A549 (cell line): Measurements from ENCODE around the gene CCDC167. TPM values are rescaled to one million over a fixed set of nuclear protein-coding genes. Genes with fewer than 3 reads are reported as not detected.

Experiments
- ATAC-seq, 2 experiments: fragments of 200-7000 bp in 1 of 2; fragments of >200 bp in 1 of 2; cut with Nextera tagmentation in 1 of 2; cut with Tn5 transposase in 1 of 2; 3 replicates each; pipeline versions ENCODE4 v1.8.0 to v1.9.1; 2018 to 2020; ENCODE audit warnings: mild to moderate bottlenecking in 1 of 2, moderate library complexity in 1 of 2
- CTCF ChIA-PET: fragments of 300-600 bp; sonication (Branson Sonifier 250); formaldehyde crosslinking; extraction: SDS; loops from one replicate; lab custom pipeline; 2021; ENCODE audit warnings: antibody characterized with exemption, inconsistent platforms; lab: Yijun Ruan, JAX
- POLR2A ChIA-PET: fragments of 350-600 bp; formaldehyde crosslinking; extraction: SDS; loops from one replicate; lab custom pipeline; 2021; ENCODE audit warnings: antibody characterized with exemption, inconsistent platforms; lab: Yijun Ruan, JAX
- DNase-seq, 2 experiments: peaks; one replicate each; pipeline versions ENCODE4 v3.0.0 to v3.0.0-alpha.2; 2011 to 2016; ENCODE audit warnings: low read depth in 1 of 2, low spot score in 1 of 2
- FAIRE-seq: peaks from 2 replicates; lab custom pipeline; 2011; peaks lifted over from hg19 to GRCh38; lab: Jason Lieb, UNC
- H3K27ac ChIP-seq, 2 experiments: fragments of >200 bp; sonication (Bioruptor Twin); formaldehyde crosslinking; 3 replicates each; pipeline ENCODE4 v1.5.1; 2016 to 2017
- H3K4me1 ChIP-seq: fragments of >200 bp; sonication (Bioruptor Twin); formaldehyde crosslinking; 3 replicates; pipeline ENCODE4 v1.6.1; 2016
- H3K4me2 ChIP-seq: fragments of >200 bp; sonication (Bioruptor Twin); formaldehyde crosslinking; 3 replicates; pipeline ENCODE4 v1.6.1; 2016
- H3K4me3 ChIP-seq: fragments of >200 bp; sonication (Bioruptor Twin); formaldehyde crosslinking; 3 replicates; pipeline ENCODE4 v1.5.1; 2016
- H3K9me3 ChIP-seq: fragments of >200 bp; sonication (Bioruptor Twin); formaldehyde crosslinking; 3 replicates; pipeline ENCODE4 v1.6.1; 2016
- CBX2 ChIP-seq: fragments of 200-600 bp; sonication (generic); IDR thresholded peaks from 2 replicates; pipeline ENCODE4 v1.6.1; 2016; ENCODE audit warnings: low read depth, mild to moderate bottlenecking, borderline replicate concordance
- CBX8 ChIP-seq: fragments of 200-600 bp; sonication (generic); IDR thresholded peaks from 2 replicates; pipeline ENCODE4 v1.6.1; 2016
- CHD4 ChIP-seq: fragments of 200-600 bp; sonication (generic); IDR thresholded peaks from 2 replicates; pipeline ENCODE4 v1.6.1; 2016; ENCODE audit warnings: antibody characterized with exemption, mild to moderate bottlenecking, borderline replicate concordance
- EP300 ChIP-seq, 2 experiments: fragments of >200 bp; sonication (Bioruptor Twin); formaldehyde crosslinking; IDR thresholded peaks; 2 replicates in 1 of 2; 3 replicates in 1 of 2; pipeline ENCODE4 v1.6.1; 2016 to 2017
- FOSB ChIP-seq: fragments of 250-450 bp; sonication (Bioruptor Pico); IDR thresholded peaks from 2 replicates; pipeline ENCODE4 v1.5.0; 2020; ENCODE audit warnings: mild to moderate bottlenecking, moderate library complexity
- FOSL2 ChIP-seq, 2 experiments: fragments of 450-650 bp in 1 of 2; fragments of >200 bp in 1 of 2; sonication (Bioruptor Twin) in 1 of 2; formaldehyde crosslinking; IDR thresholded peaks; 2 replicates each; pipeline versions ENCODE4 v1.5.0 to v1.6.1; 2016 to 2020; ENCODE audit warnings: mild to moderate bottlenecking in 1 of 2, moderate library complexity in 1 of 2
- HEYL ChIP-seq: fragments of 250-450 bp; sonication (Bioruptor Pico); IDR thresholded peaks from 2 replicates; pipeline ENCODE4 v1.8.0; 2021; ENCODE audit warnings: mild to moderate bottlenecking, moderate library complexity
- HOXA7 ChIP-seq: fragments of 250-450 bp; sonication (Bioruptor Pico); IDR thresholded peaks from 2 replicates; pipeline ENCODE4 v1.5.0; 2020; ENCODE audit warnings: mild to moderate bottlenecking, moderate library complexity
- JUN ChIP-seq, 2 experiments: fragments of >200 bp; sonication (Bioruptor Twin); formaldehyde crosslinking; IDR thresholded peaks; 2 replicates in 1 of 2; 3 replicates in 1 of 2; pipeline ENCODE4 v1.6.1; 2016 to 2017
- MAFK ChIP-seq: fragments of 450-650 bp; IDR thresholded peaks from 2 replicates; pipeline ENCODE4 v1.6.1; 2014; ENCODE audit not compliant: partially characterized antibody
- MAZ ChIP-seq: fragments of 150-350 bp; IDR thresholded peaks from 2 replicates; pipeline ENCODE4 v1.6.1; 2014; ENCODE audit warnings: antibody characterized with exemption, low read depth, low read length, borderline replicate concordance
- PHF8 ChIP-seq: fragments of 200-600 bp; sonication (generic); IDR thresholded peaks from 2 replicates; pipeline ENCODE4 v1.6.1; 2016; ENCODE audit warnings: low read depth, mild to moderate bottlenecking, antibody characterized with exemption, moderate library complexity, borderline replicate concordance
- POLR2A ChIP-seq: IDR thresholded peaks from 2 replicates; pipeline ENCODE4 v1.6.1; 2012; ENCODE audit warnings: mild to moderate bottlenecking, low read length
- RCOR1 ChIP-seq: fragments of 150-350 bp; IDR thresholded peaks from 2 replicates; pipeline ENCODE4 v1.6.1; 2014; ENCODE audit warnings: antibody characterized with exemption, low read length, low read depth
- RFX5 ChIP-seq: fragments of 450-650 bp; IDR thresholded peaks from 2 replicates; pipeline ENCODE4 v1.7.1; 2014; ENCODE audit warnings: antibody characterized with exemption, mild to moderate bottlenecking, moderate library complexity
- SREBF2 ChIP-seq: fragments of 450-650 bp; IDR thresholded peaks from 2 replicates; pipeline ENCODE4 v1.6.1; 2014; ENCODE audit warnings: mild to moderate bottlenecking, moderate library complexity
- WGBS: methylation state at CpG from one replicate; pipeline ENCODE4 v1.1.6; 2017; ENCODE audit errors: missing lambda C conversion rate; 5-methylcytosine and 5-hydroxymethylcytosine counted together
- polyA plus RNA-seq, 4 experiments: library from polyadenylated mRNA; depleted of rRNA in 3 of 4; stranded (reverse); fragments of >200 nt; fragmentation: RNase III in 1 of 4; extraction: RNeasy Plus Mini Kit Qiagen cat#74134 plus additional on column Dnase treatment in 1 of 4; gene quantifications; 2 replicates in 3 of 4; 3 replicates in 1 of 4; pipeline ENCODE4 v1.2.3, GENCODE V29; 2011 to 2017
- TF ChIP-seq, protein P1 (sequence below): fragments of 150-350 bp; IDR thresholded peaks from 2 replicates; pipeline ENCODE4 v1.6.1; 2014; ENCODE audit warnings: low read depth, mild to moderate bottlenecking, low read length
- TF ChIP-seq, protein P2 (sequence below): fragments of >200 bp; sonication (Bioruptor Twin); formaldehyde crosslinking; IDR thresholded peaks from 2 replicates; pipeline ENCODE4 v1.6.1; 2016
- TF ChIP-seq, protein P3 (sequence below): fragments of >200 bp; sonication (Bioruptor Twin); formaldehyde crosslinking; IDR thresholded peaks from 3 replicates; pipeline ENCODE4 v1.6.1; 2016
- TF ChIP-seq, protein P4 (sequence below): IDR thresholded peaks from 2 replicates; pipeline ENCODE4 v1.6.1; 2012

Gene CCDC167
- polyA plus RNA-seq, 2 of the 4 experiments (the other 2 are of a cell fraction): 35.1 to 39.1 TPM

DNA sequence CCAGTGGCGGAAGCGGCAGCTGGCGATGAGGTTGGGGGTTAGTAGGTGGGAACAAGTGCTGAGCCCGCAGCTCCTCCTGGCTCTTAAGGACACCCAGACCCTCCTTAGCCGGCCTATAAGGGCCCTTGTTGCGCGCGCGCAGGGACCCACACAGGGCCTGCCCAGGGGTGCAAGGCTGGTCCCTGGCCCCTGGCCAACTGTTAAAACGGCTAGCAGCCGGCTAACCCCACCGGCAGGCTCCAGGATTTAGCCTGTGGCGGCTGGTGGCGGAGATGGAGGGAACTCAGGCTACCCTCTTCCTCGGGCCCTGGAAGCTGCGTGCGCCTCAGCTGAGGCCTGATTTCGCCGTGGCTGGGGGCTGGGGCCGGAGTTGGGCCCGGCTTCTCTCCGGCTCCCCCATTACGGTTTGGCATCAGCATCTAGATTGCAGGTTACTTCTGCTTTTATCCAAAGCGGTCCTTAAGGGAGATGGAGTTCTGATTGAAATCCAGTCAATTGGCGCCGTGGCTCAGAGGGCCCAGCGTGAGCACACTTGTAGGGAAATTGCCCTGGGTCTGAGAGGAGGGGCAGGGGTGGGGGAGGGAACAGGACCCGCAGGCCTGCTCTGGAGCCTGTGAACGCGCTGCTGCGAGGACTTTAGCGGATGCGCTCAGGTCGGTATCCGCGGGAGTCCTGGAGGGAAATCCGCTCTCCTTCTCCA is 36.9 kb upstream of the CCDC167 start (continued):
- TF ChIP-seq, protein P1, sequence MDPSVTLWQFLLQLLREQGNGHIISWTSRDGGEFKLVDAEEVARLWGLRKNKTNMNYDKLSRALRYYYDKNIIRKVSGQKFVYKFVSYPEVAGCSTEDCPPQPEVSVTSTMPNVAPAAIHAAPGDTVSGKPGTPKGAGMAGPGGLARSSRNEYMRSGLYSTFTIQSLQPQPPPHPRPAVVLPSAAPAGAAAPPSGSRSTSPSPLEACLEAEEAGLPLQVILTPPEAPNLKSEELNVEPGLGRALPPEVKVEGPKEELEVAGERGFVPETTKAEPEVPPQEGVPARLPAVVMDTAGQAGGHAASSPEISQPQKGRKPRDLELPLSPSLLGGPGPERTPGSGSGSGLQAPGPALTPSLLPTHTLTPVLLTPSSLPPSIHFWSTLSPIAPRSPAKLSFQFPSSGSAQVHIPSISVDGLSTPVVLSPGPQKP: no peak
- TF ChIP-seq, protein P2, sequence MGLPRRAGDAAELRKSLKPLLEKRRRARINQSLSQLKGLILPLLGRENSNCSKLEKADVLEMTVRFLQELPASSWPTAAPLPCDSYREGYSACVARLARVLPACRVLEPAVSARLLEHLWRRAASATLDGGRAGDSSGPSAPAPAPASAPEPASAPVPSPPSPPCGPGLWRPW: no peak
- TF ChIP-seq, protein P3, sequence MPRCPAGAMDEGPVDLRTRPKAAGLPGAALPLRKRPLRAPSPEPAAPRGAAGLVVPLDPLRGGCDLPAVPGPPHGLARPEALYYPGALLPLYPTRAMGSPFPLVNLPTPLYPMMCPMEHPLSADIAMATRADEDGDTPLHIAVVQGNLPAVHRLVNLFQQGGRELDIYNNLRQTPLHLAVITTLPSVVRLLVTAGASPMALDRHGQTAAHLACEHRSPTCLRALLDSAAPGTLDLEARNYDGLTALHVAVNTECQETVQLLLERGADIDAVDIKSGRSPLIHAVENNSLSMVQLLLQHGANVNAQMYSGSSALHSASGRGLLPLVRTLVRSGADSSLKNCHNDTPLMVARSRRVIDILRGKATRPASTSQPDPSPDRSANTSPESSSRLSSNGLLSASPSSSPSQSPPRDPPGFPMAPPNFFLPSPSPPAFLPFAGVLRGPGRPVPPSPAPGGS: no peak

DNA sequence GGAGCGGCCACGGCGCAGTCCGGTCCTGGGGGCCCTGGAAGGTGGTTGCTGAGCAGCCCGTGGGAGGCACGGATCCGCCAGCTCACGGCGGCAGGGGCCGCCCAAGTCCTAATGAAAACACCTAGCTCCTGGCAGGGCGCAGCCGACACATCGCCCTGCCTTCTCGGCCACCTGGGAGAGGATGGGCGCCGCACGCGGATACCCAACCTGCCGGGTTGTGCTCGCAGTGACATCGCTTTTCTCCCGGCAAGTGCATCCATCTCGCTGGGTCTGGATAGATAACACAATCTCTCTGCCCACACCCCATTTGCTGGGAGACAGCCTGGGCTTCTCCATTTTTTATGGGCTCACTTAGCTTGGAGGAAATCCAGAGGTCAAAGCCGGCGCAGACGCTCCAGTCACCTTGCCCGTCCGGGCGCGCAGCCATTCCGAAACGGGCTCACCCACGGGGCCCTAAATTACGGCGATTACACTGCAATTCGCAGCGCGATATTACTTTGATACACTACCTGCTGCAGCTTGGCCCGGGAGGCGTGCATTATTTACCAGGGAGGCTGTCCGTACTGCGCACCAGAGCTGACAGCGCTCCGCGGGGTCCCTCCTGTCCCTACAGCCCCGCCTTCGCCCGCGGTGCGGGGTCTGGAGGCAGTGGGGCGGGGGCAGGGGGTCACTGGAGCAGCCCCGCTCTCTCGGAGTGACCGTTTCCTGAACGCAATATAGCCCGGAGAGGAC is 36.2 kb upstream of the CCDC167 start:
- no peaks in the 10 kb centered on the region for H3K4me1 ChIP-seq
- DNase-seq (no peak), FAIRE-seq (no peak), ATAC-seq (no peak)
- H3K27ac ChIP-seq: no peak overlapping the region
- no peak overlapping the region for H3K4me2 ChIP-seq
- no peaks in the 10 kb centered on the region for H3K9me3 ChIP-seq
- TF ChIP-seq MAFK: no peak
- TF ChIP-seq CBX2: no peak
- no peak for TF ChIP-seq CBX8
- TF ChIP-seq CHD4: no peak
- WGBS: 78% methylated on average over 42 of the region's 56 CpGs
- CTCF ChIA-PET: interaction anchor here (0.5 to 7.9 kb wide), 4 partner anchors 8 to 154 kb away, joined by 3 to 72 read pairs (median 13); no protein-coding TSS in a partner anchor
- H3K4me3 ChIP-seq: no peak overlapping the region
- POLR2A ChIA-PET: no interaction called here

DNA sequence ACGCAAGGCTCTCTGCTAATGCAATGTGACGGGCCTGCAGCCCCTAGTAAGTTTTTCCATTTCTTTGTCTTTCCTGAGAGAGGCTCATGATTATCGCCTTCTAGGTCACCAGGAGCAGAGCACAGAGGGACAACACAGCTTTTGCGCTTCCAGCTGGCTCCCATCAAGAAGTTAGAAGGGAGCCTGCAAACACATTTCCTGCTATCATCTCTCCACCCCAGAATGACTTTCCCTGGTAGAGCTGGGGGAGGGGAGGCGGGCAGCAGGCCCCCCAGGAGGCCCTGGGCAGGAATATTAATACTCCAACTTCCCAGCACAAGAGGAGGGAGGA is 35.7 kb upstream of the CCDC167 start:
- Histone ChIP-seq H3K9me3 (no peaks in the 10 kb centered on the region), H3K4me3 (no peak overlapping the region), H3K4me2 (no peak overlapping the region), H3K27ac (no peak overlapping the region), H3K4me1 (peaks cover 4% of the 10 kb centered on the region; the same call in 2 of the 3 replicates)
- TF ChIP-seq CBX2: no peak
- no peak for TF ChIP-seq RCOR1
- no peak for TF ChIP-seq MAZ
- TF ChIP-seq POLR2A: no peak
- no peak for TF ChIP-seq EP300 (IDR thresholded peaks at IDR 0.05)
- TF ChIP-seq SREBF2: no peak
- TF ChIP-seq, protein P3: no peak
- no peak for TF ChIP-seq FOSB
- TF ChIP-seq HEYL (CRISPR knock-in tag): no peak
- TF ChIP-seq PHF8: no peak
- TF ChIP-seq, protein P2: no peak
- TF ChIP-seq, protein P4, sequence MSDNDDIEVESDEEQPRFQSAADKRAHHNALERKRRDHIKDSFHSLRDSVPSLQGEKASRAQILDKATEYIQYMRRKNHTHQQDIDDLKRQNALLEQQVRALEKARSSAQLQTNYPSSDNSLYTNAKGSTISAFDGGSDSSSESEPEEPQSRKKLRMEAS: no peak
- TF ChIP-seq RFX5: no peak
- no peak for TF ChIP-seq HOXA7
- TF ChIP-seq JUN (IDR thresholded peaks at IDR 0.05): no peak
- no peak for TF ChIP-seq FOSL2 (IDR thresholded peaks at IDR 0.05)
- no peak for TF ChIP-seq FOSL2 (CRISPR knock-in tag; IDR thresholded peaks at IDR 0.05)
- POLR2A ChIA-PET: no interaction called here
- FAIRE-seq: no peak
- no peak for DNase-seq
- no peak for ATAC-seq
- CTCF ChIA-PET: interaction anchor here (0.5 to 7.9 kb wide), 3 partner anchors 31 to 155 kb away, joined by 3 to 72 read pairs (median 7); no protein-coding TSS in a partner anchor
- 89% methylated on average over 4 of the region's 5 CpGs for WGBS
